KOPT-K1 (cell line): ENCODE measurements around the gene ANAPC2.
"Not testable (repeated sequence)": the region's sequence is repeated elsewhere in the genome, so short reads cannot be mapped to it uniquely, and the experiment has no call there.

ENCODE experiments used
- H3K27ac ChIP-seq: fragments of 200-600 bp; sonication (generic); 2 replicates; pipeline ENCODE4 v1.5.1; 2016; ENCODE audit warnings: antibody characterized with exemption, mild to moderate bottlenecking, low read depth, low read length; ENCODE audit not compliant: poor library complexity, severe bottlenecking
- H3K36me3 ChIP-seq: fragments of 200-600 bp; sonication (generic); 2 replicates; pipeline ENCODE4 v1.5.1; 2017; ENCODE audit warnings: antibody characterized with exemption, mild to moderate bottlenecking, low read length, moderate library complexity; ENCODE audit not compliant: insufficient read depth
- H3K9me3 ChIP-seq: fragments of 200-600 bp; sonication (generic); 2 replicates; pipeline ENCODE4 v1.5.1; 2017; ENCODE audit warnings: antibody characterized with exemption, low read length, mild to moderate bottlenecking; ENCODE audit not compliant: insufficient read depth, poor library complexity, severe bottlenecking

Gene ANAPC2

DNA sequence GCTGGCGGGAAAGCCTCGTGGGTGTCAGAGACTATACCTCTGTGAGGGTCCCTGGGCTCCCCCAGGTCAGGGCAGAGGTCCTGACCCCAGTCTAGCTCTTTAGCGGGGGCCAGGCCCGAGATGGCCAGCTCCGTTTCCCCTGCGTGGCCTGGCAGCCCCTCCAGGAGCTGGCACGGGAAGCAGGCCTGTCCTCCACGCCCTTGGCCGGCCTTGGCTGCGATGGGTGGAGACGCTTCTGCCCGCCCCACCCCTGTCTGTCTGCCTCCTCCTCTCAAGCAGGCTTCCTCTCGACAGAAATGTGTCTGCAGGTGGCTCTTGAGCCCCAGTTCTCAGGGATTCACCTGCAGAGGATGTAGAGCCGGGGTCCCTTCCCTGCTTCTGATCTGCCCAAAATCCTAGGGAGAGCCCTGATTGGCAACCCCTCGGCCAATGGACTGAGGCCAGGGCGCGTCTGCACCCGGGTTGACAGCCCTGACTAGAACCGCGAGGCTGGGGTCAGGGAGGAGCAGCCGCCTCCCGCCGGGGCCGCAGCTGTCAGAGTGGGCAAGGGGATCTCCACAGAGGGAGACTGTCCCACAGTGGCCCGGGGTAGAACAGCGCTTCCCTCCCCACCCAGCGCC lies 52.0 kb downstream of the ANAPC2 start:
- Histone ChIP-seq H3K9me3 (no peaks in the 10 kb centered on the region), H3K27ac (no peak overlapping the region), H3K36me3 (no peaks in the 10 kb centered on the region)

DNA sequence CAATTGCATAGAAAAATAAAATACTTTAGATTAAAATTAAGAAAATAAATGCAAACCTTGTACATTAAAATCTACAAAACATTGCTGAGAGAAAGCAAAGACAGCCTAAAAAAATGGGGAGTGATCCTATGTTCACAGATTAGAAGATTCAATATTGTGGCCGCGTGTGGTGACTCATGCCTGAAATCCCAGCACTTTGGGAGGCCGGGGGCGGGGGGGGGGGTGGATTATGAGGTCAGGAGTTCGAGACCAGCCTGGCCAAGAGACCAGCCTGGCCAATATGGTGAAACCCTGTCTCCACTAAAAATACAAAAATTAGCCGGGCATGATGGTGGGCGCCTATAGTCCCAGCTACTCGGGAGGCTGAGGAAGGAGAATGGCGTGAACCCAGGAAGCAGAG lies 53.2 kb downstream of the ANAPC2 start:
- not testable (repeated sequence) for H3K36me3 ChIP-seq, H3K9me3 ChIP-seq, H3K27ac ChIP-seq

- Histone ChIP-seq H3K27ac (no peak overlapping the region), H3K9me3 (no peaks in the 10 kb centered on the region), H3K36me3 (no peaks in the 10 kb centered on the region)
Measured at GRCh38 chr9:137134191-137134590, 54.2 kb downstream of the ANAPC2 start.

- Histone ChIP-seq H3K36me3 (no peaks in the 10 kb centered on the region), H3K27ac (peak overlapping the region; percentile 68), H3K9me3 (no peaks in the 10 kb centered on the region)
Measured at GRCh38 chr9:137130176-137130755, 58.1 kb downstream of the ANAPC2 start.

DNA sequence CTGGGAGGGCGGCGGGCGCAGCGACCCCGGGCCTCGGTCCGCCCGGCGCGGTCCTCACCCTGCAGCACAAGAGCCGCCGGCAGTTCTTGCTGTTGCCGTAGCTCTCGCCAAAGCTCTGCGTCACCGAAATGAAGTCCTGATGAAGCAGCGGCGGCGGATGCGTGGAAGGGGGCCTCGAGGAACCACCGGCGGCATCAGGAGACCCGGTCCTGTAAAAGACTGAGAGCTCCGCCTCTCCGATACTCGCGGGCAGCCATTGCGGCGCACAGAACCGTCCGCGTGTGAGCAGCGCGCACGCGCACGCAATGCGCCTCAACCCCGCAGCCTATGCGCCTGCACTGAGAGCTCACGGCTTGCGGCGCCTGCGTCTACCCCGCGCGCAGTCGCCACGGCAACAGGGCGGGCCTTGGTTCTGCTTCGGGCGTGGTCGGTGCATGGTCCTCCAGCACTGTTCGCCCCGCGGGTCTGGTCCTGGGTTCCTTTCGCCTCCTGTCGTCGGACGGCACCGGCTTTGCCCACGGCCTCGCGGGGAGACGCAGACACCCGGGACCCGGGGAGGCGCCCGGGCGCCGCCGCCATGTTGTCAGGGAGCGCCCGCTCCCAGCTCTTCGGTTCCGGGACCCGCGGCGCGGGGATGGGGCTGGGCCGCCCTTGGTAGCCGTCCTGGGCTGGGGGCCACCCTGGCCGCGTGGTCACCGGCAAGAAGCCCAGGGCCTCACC lies 58.7 kb downstream of the ANAPC2 start:
- H3K27ac ChIP-seq: peak overlapping the region; percentile 68
- no peaks in the 10 kb centered on the region for H3K36me3 ChIP-seq
- H3K9me3 ChIP-seq: no peaks in the 10 kb centered on the region

DNA sequence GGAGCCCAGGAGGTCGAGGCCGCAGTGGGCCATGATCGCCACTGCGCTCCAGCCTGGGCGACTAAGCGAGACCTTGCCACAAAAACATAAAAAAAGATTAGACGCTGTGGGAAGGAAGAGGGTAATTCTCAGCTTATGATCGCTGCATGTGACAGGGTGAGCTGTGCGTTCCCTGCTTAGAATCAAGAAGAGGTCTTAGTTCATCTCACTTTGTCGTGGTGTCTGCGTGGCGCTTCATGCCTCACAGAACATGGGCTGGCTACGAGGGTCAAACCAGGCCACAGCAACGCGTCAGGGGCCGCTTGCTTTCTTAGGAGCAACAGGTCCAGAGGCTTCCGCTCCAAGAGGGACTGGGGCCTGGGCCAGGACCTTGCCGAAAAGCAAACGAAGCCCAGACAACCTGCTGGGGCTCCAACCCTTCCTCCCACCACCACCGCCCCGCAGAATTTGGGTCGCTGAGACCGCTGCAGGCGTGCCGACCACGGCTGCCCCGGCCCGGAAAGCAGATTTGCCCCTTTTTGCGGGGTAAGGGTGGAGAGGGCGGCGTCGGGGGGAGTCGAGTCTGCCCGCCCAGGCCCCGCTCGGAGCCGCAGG lies 59.4 kb downstream of the ANAPC2 start:
- no peaks in the 10 kb centered on the region for H3K9me3 ChIP-seq
- H3K27ac ChIP-seq: peak overlapping the region; percentile 68
- H3K36me3 ChIP-seq: no peaks in the 10 kb centered on the region

- Histone ChIP-seq H3K27ac (peak overlapping the region; percentile 68), H3K9me3 (no peaks in the 10 kb centered on the region), H3K36me3 (no peaks in the 10 kb centered on the region)
Measured at GRCh38 chr9:137128158-137128861, 60.0 kb downstream of the ANAPC2 start.

DNA sequence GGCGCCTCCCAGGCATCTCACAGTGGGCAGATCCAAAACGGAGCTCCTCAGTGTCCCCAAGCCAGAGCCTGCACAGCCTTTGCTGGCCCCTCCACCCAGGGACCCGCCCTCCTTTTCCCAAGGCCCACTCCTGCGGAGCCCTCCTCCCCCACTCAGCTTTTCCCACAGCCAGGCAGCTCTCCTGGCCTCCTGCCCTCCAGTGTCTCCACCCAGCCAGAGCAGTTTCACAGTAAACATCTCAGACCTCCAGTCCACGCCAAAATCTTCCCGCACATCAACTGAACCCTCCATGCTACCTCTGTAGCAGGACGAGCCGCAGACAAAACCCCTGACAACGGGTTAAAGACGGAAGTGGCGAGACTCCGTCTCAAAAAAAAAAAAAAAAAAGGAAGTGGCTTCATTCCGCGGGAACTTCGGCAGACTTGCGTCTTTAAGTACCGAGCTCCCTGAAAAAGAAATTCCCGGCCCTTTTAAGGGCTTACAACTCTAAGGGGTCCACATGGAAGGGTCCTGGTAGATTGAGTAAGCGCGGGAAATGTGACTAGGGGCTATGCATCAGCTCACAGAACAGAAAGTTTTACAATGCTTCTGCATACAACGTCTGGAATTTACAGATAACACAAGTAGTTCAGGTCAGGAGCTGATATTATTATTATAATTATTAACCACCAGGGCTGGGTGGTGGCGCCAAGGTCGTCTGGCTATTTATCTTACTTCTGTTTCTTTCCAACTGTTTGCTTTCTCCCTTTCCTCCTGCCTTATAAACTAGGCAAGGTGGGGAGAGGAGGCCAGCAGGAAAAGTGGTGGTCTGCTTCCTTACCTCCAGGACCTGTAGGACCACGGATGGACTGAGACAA lies 60.8 kb downstream of the ANAPC2 start:
- H3K36me3 ChIP-seq: no peaks in the 10 kb centered on the region
- H3K9me3 ChIP-seq: no peaks in the 10 kb centered on the region
- peak overlapping the region; percentile 68 for H3K27ac ChIP-seq

DNA sequence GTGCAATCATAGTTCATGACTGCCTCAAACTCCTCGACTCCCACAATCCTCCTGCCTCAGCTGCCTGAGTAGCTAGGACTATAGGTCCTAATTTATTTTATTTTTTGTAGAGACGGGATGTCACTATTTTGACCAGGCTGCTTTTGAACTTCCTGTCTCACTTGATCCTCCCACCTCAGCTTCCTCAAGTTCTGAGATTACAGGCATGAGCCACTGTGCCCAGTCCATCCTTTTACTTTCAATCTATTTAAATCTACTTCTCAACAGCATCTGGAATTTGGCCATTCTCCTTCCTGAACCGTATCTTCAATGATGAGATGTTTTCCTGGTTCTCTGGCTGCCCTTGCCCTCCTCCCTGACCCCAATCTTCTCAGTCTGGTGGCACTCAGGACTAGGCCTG lies 61.6 kb downstream of the ANAPC2 start:
- Histone ChIP-seq H3K9me3 (no peaks in the 10 kb centered on the region), H3K27ac (peak overlapping the region; percentile 68), H3K36me3 (no peaks in the 10 kb centered on the region)
